GM12878 (cell line): ENCODE measurements around the gene NUDT16. TPM values are rescaled to one million over a fixed set of nuclear protein-coding genes. Genes with fewer than 3 reads are reported as not detected.

Source experiments
- ATAC-seq: fragments of 200-7000 bp; cut with Tn5 transposase; 3 replicates; pipeline ENCODE4 v1.9.1; 2020; ENCODE audit warnings: mild to moderate bottlenecking, moderate library complexity
- BruUV-seq: library from RNA; stranded (reverse); fragments of 400-500 nt; replicated peaks from 2 replicates; lab custom pipeline; 2021; lab: Mats Ljungman, UMichigan
- CTCF ChIA-PET: fragments of 300-600 bp; sonication (Branson Sonifier 250); formaldehyde crosslinking; extraction: SDS; loops from one replicate; lab custom pipeline; 2021; ENCODE audit warnings: inconsistent platforms; lab: Yijun Ruan, JAX
- POLR2A ChIA-PET: fragments of 350-600 bp; formaldehyde crosslinking; extraction: SDS; loops from one replicate; lab custom pipeline; 2021; ENCODE audit warnings: inconsistent platforms; lab: Charles Lee
- RAD21 ChIA-PET: fragments of 300-600 bp; sonication (Branson Sonifier 250); formaldehyde crosslinking; loops from one replicate; lab custom pipeline; 2023; ENCODE audit warnings: antibody characterized with exemption; ENCODE audit not compliant: unreplicated experiment; lab: Charles Lee
- SMC1A ChIA-PET: fragments of 300-600 bp; sonication (Branson Sonifier 250); formaldehyde crosslinking; loops from one replicate; lab custom pipeline; 2023; ENCODE audit not compliant: unreplicated experiment, uncharacterized antibody; lab: Charles Lee
- DNase-seq: peaks from one replicate; pipeline ENCODE4 v3.0.0-alpha.2; 2011; ENCODE audit warnings: low read depth, low spot score
- FAIRE-seq: peaks from 3 replicates; lab custom pipeline; 2011; peaks lifted over from hg19 to GRCh38; lab: Jason Lieb, UNC
- H2AFZ ChIP-seq: 2 replicates; pipeline ENCODE4 v1.6.0; 2011; ENCODE audit warnings: low read depth, low read length, control low read depth; ENCODE audit not compliant: control insufficient read depth
- H3K27ac ChIP-seq: 2 replicates; pipeline ENCODE4 v1.5.1; 2011; ENCODE audit warnings: control low read depth; ENCODE audit not compliant: control insufficient read depth, insufficient read depth
- H3K27me3 ChIP-seq, 2 experiments: replicated peaks in 1 of 2; 2 replicates each; pipeline versions ENCODE4 v1.6.0 to v1.6.1; 2011; ENCODE audit warnings: low read length in 1 of 2; ENCODE audit not compliant: control insufficient read depth in 2 of 2, insufficient read depth in 2 of 2
- H3K36me3 ChIP-seq, 2 experiments: 2 replicates each; pipeline ENCODE4 v1.5.1; 2011; ENCODE audit warnings: low read length in 1 of 2; ENCODE audit not compliant: control insufficient read depth in 2 of 2, insufficient read depth in 2 of 2
- H3K4me1 ChIP-seq: 2 replicates; pipeline ENCODE4 v1.6.1; 2011; ENCODE audit warnings: mild to moderate bottlenecking, low read length, moderate library complexity, mixed read lengths; ENCODE audit not compliant: control insufficient read depth, insufficient read depth
- H3K4me2 ChIP-seq: 2 replicates; pipeline ENCODE4 v1.6.0; 2011; ENCODE audit warnings: control low read depth; ENCODE audit not compliant: control insufficient read depth, insufficient read depth
- H3K4me3 ChIP-seq: fragments of 200-600 bp; sonication (generic); 2 replicates; pipeline ENCODE4 v1.5.1; 2016
- H3K79me2 ChIP-seq: 2 replicates; pipeline ENCODE4 v1.6.0; 2011; ENCODE audit warnings: low read length; ENCODE audit not compliant: control insufficient read depth, insufficient read depth
- H3K9ac ChIP-seq: 2 replicates; pipeline ENCODE4 v1.8.0; 2011; ENCODE audit warnings: low read length, control low read depth, mixed read lengths; ENCODE audit not compliant: control insufficient read depth, insufficient read depth
- H3K9me3 ChIP-seq: replicated peaks from 3 replicates; pipeline ENCODE4 v1.5.1; 2011; ENCODE audit warnings: mild to moderate bottlenecking, low read length; ENCODE audit not compliant: control insufficient read depth, insufficient read depth
- H4K20me1 ChIP-seq: 2 replicates; pipeline ENCODE4 v1.6.0; 2011; ENCODE audit not compliant: control insufficient read depth, insufficient read depth
- EED ChIP-seq: sonication (generic); IDR thresholded peaks from 2 replicates; pipeline ENCODE4 v1.6.1; 2016; ENCODE audit warnings: antibody characterized with exemption, low read depth
- EGR1 ChIP-seq, 2 experiments: IDR thresholded peaks; 1 replicate in 1 of 2; 2 replicates in 1 of 2; pipeline ENCODE4 v1.6.1; 2011 to 2012; ENCODE audit warnings: low read depth in 2 of 2, low read length in 2 of 2, borderline replicate concordance in 1 of 2, mild to moderate bottlenecking in 1 of 2, moderate library complexity in 1 of 2
- GABPA ChIP-seq: IDR thresholded peaks from 2 replicates; pipeline ENCODE4 v1.6.1; 2014; ENCODE audit warnings: antibody characterized with exemption, low read depth, mild to moderate bottlenecking, inconsistent platforms
- JUNB ChIP-seq: IDR thresholded peaks from 2 replicates; pipeline ENCODE4 v1.6.1; 2016; ENCODE audit warnings: antibody characterized with exemption, mild to moderate bottlenecking
- NFYB ChIP-seq: IDR thresholded peaks from 2 replicates; pipeline ENCODE4 v1.6.1; 2011; ENCODE audit warnings: low read depth, mild to moderate bottlenecking, low read length, improper control_type of control experiment, moderate library complexity; ENCODE audit not compliant: insufficient read depth
- NRF1 ChIP-seq: conservative IDR thresholded peaks from 2 replicates; pipeline ENCODE4 v1.6.1; 2011; ENCODE audit warnings: mild to moderate bottlenecking, low read depth, low read length, improper control_type of control experiment
- PML ChIP-seq: IDR thresholded peaks from 2 replicates; pipeline ENCODE4 v1.6.1; 2012; ENCODE audit warnings: low read length, inconsistent platforms
- SP1 ChIP-seq: IDR thresholded peaks from one replicate; pipeline ENCODE4 v1.6.1; 2011; ENCODE audit warnings: low read depth, low read length
- SPI1 ChIP-seq: IDR thresholded peaks from 2 replicates; pipeline ENCODE4 v1.6.1; 2011; ENCODE audit warnings: low read depth, mild to moderate bottlenecking, low read length, moderate library complexity, borderline replicate concordance; ENCODE audit not compliant: insufficient read depth
- ZBTB40 ChIP-seq: fragments of 450-650 bp; IDR thresholded peaks from 2 replicates; pipeline ENCODE4 v1.6.1; 2016; ENCODE audit warnings: mild to moderate bottlenecking, moderate library complexity, borderline replicate concordance
- ZNF207 ChIP-seq: fragments of 450-650 bp; IDR thresholded peaks from 2 replicates; pipeline ENCODE4 v1.6.1; 2014; ENCODE audit warnings: antibody characterized with exemption, mild to moderate bottlenecking, borderline replicate concordance
- ZSCAN29 ChIP-seq: fragments of 450-650 bp; IDR thresholded peaks from 2 replicates; pipeline ENCODE4 v1.6.1; 2017; ENCODE audit warnings: mild to moderate bottlenecking, moderate library complexity
- WGBS: methylation state at CpG from one replicate; pipeline ENCODE4 v1.1.6; 2016; ENCODE audit warnings: low lambda C conversion rate; ENCODE audit not compliant: insufficient replicate concordance, insufficient coverage; ENCODE audit errors: missing lambda C conversion rate; 5-methylcytosine and 5-hydroxymethylcytosine counted together
- in situ Hi-C: fragments of 300-500 bp; cut with MboI; formaldehyde crosslinking; loops from 9 replicates; pipeline ENCODE4 v1.14.3; 2018; ENCODE audit warnings: mixed read lengths
- intact Hi-C: fragments of 100-400 bp; cut with micrococcal nuclease; formaldehyde crosslinking; loops from one replicate; pipeline ENCODE4 v1.14.2; 2022; ENCODE audit not compliant: unreplicated experiment
- polyA plus RNA-seq, 11 experiments: library from polyadenylated mRNA; depleted of rRNA in 4 of 11; unstranded in 6 of 11; stranded (reverse) in 5 of 11; fragments of >200 nt; fragmentation: Nextera tagmentation in 4 of 11; fragmentation: Illumina TruSeq in 1 of 11; extraction: Ambion mirVana in 4 of 11; extraction: Trizol in 1 of 11; gene quantifications; 1 replicate in 1 of 11; 2 replicates in 10 of 11; pipeline versions ENCODE4 v1.2.1 to v1.2.3, GENCODE V29; 2011 to 2016; ENCODE audit warnings: inconsistent platforms in 2 of 11, missing spikeins in 2 of 11, low read depth in 1 of 11
- total RNA-seq, 4 experiments: library from RNA; depleted of rRNA in 3 of 4; stranded (reverse); fragments of >200 nt in 3 of 4; fragmentation: Illumina TruSeq in 1 of 4; extraction: Trizol in 1 of 4; gene quantifications; 2 replicates each; pipeline versions ENCODE4 v1.2.1 to v1.2.3, GENCODE V29; 2013 to 2021

NUDT16 gene
- total and polyA plus RNA-seq, 10 of the 15 experiments (the other 5 are each of a cell fraction or from before 2014, with no cell fraction given), result 1.4 to 16.6 (median 10.4) TPM

GRCh38 chr3:131381445-131382291 is at the start of gene NUDT16 (continued):
- no peak for TF ChIP-seq GABPA
- peak; percentile 25; the same call in 1 of the 2 replicates for TF ChIP-seq PML
- no peak for TF ChIP-seq SPI1

GRCh38 chr3:131338948-131339640 is 42.5 kb upstream of the NUDT16 start:
- SMC1A ChIA-PET, result no interaction called here
- RAD21 ChIA-PET, result no interaction called here
- POLR2A ChIA-PET, result no interaction called here
- CTCF ChIA-PET, result no interaction called here
- BruUV-seq, result no TSS peak
- Histone ChIP-seq H3K79me2 (no peaks in the 10 kb centered on the region), H3K9me3 (no peaks in the 10 kb centered on the region; the same call in 2 of the 3 replicates), H2AFZ (no peak overlapping the region), H3K4me1 (no peaks in the 10 kb centered on the region), H3K9ac (no peak overlapping the region), H3K27ac (no peak overlapping the region), H3K27me3 (no peaks in the 10 kb centered on the region), H4K20me1 (no peaks in the 10 kb centered on the region), H3K4me3 (no peak overlapping the region), H3K36me3 (no peaks in the 10 kb centered on the region), H3K4me2 (no peak overlapping the region)
- in situ Hi-C loops, result no loop called here
- ATAC-seq (no peak), FAIRE-seq (no peak), DNase-seq (no peak)
- 87% methylated on average over 3 of the region's 3 CpGs for WGBS
- TF ChIP-seq EGR1 (IDR thresholded peaks at IDR 0.05; ENCODE audit: borderline replicate concordance in 1 of 2, low read depth in 2 of 2, low read length in 2 of 2) (no peak), SP1 (no peak), ZBTB40 (no peak), EED (no peak), NFYB (no peak), ZNF207 (no peak), JUNB (no peak), NRF1 (no peak), ZSCAN29 (no peak)
- intact Hi-C loops, result no loop called here
